ENCODE data around the gene ROBO1. TPM values are rescaled to one million over a fixed set of nuclear protein-coding genes. Genes with fewer than 3 reads are reported as not detected.

ROBO1 gene
- total RNA-seq, 1 donor, result 34.2 TPM

- no peak overlapping the region for H3K4me3 ChIP-seq (ENCODE audit: low read depth, low read length)
- DNase-seq (ENCODE audit: low read depth), result no peak
- TF ChIP-seq CTCF (IDR thresholded peaks at IDR 0.05; ENCODE audit: insufficient read depth, low read length), result no peak
Measured at GRCh38 chr3:79467721-79468120, 300.1 kb downstream of the ROBO1 start.

- DNase-seq (ENCODE audit: low read depth), result no peak
- TF ChIP-seq CTCF (IDR thresholded peaks at IDR 0.05; ENCODE audit: insufficient read depth, low read length), result no peak
- no peak overlapping the region for H3K4me3 ChIP-seq (ENCODE audit: low read depth, low read length)
Measured at GRCh38 chr3:79461129-79461792, 306.5 kb downstream of the ROBO1 start.

GRCh38 chr3:79453600-79453999 lies 314.2 kb downstream of the ROBO1 start:
- DNase-seq (ENCODE audit: low read depth), result no peak
- no peak overlapping the region for H3K4me3 ChIP-seq (ENCODE audit: low read depth, low read length)
- TF ChIP-seq CTCF (IDR thresholded peaks at IDR 0.05; ENCODE audit: insufficient read depth, low read length), result no peak

- no peak for TF ChIP-seq CTCF (IDR thresholded peaks at IDR 0.05; ENCODE audit: insufficient read depth, low read length)
- no peak overlapping the region for H3K4me3 ChIP-seq (ENCODE audit: low read depth, low read length)
- no peak for DNase-seq (ENCODE audit: low read depth)
Measured at GRCh38 chr3:79436387-79436786, 331.4 kb downstream of the ROBO1 start.

- H3K4me3 ChIP-seq (ENCODE audit: low read depth, low read length), result no peak overlapping the region
- no peak for TF ChIP-seq CTCF (IDR thresholded peaks at IDR 0.05; ENCODE audit: insufficient read depth, low read length)
- DNase-seq (ENCODE audit: low read depth), result no peak
Measured at GRCh38 chr3:79427081-79427480, 340.7 kb downstream of the ROBO1 start.

- no peak for DNase-seq (ENCODE audit: low read depth)
- no peak for TF ChIP-seq CTCF (IDR thresholded peaks at IDR 0.05; ENCODE audit: insufficient read depth, low read length)
- H3K4me3 ChIP-seq (ENCODE audit: low read depth, low read length), result no peak overlapping the region
Measured at GRCh38 chr3:79424811-79425210, 343.0 kb downstream of the ROBO1 start.

GRCh38 chr3:79423417-79423816 lies 344.4 kb downstream of the ROBO1 start:
- H3K4me3 ChIP-seq (ENCODE audit: low read depth, low read length), result no peak overlapping the region
- TF ChIP-seq CTCF (IDR thresholded peaks at IDR 0.05; ENCODE audit: insufficient read depth, low read length), result no peak

More at GRCh38 chr3:79423417-79423816, 344.4 kb downstream of the ROBO1 start:
- DNase-seq (ENCODE audit: low read depth), result no peak
